ENCODE data around the gene IL1A.

The IL1A gene

GRCh38 chr2:112817082-112817689 is 32.9 kb upstream of the IL1A start:
- no peak for DNase-seq

DNA sequence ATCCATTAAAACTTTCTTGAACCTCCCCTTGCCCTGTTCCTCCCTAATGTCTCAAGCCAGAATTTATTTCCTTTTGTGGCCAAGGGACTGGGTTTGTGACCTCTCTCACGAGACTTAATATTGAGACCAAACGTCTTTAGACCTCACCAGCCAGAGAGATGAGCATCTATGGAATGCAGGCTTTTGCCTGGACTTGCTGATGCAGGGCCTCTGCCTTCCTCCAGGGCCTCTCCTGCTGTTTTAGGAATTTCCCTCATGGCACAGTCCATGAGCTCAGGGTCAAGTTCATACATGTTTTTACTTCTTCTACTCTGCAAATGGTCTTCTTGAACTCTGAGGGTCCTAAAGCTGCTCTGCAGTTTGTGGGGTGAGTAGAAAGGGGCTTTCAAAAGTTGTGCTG is 30.0 kb upstream of the IL1A start:
- DNase-seq, result no peak

GRCh38 chr2:112813280-112813966 is 29.1 kb upstream of the IL1A start:
- DNase-seq, result no peak

- no peak for DNase-seq
These were observed 28.3 kb upstream of the IL1A start for GRCh38 chr2:112812318-112813267.

DNA sequence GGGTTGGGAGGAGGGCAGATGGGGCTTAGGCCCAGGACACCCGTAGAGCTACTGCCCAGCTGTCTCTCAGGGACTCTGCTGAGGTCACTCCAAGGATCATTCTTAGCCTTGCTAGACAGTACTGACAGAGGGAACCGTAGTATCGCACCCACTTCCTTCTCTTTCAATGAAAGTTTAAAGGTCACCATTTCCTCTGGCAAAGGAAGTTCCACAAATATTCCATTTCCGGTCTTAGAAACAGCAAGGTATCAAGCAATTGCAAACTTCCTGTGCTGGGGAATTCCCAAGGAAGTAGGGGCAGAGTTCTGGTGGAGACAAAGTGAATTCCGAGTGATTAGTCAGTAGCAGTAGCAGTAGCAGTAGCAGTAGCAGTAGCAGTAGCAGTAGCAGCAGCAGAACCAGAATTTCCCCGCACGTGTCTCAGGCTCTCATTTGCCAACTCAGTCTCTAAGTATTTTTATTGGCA is 27.6 kb upstream of the IL1A start:
- no peak for DNase-seq

DNA sequence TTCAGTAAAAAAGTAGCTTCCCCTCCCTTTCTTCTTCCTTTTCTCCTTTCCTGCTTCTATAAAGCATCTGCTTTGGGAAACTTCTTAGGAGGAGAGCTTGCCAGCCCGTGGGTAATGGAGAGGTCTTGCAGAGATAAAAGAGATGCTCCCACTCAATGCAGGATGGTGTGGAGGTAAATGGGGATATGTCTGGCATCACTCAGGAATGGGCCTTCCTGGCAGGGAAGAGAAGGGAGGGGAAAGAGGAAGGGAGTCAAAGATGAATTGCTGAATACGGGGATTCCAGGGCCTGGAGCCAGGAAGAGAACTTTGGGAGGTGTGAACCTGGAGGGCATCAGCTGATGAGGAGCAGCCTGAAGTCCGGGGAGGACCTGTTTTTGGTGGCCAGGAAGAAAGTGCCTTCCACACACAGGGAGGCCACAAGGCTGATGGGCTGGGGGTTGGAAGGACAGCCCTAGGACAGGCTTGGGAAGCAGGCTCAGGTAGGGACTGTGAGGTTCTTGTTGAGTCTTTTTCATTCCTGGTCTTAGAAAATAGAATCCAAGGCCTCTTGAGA is 27.1 kb upstream of the IL1A start:
- DNase-seq, result no peak

DNA sequence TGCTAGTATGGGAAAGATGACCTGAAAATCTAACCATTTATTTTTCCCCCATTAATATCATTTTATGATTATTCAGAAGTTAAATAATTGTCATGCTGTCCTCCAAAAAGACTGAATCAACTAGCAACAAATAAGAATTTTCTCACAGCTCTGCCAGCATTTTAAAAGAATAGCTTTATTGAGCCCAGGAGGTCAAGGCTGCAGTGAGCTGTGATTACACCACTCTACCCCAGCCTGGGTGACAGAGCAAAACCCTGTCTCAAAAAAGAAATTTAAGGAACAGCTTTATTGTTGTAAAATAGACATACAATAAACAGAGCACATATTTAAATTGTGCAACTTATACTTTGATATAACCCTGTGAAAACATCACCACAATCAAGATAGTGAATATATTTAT is 24.8 kb upstream of the IL1A start:
- no peak for DNase-seq

GRCh38 chr2:112807233-112807807 is 23.0 kb upstream of the IL1A start:
- DNase-seq, result no peak

- no peak for DNase-seq
These were observed 21.2 kb upstream of the IL1A start for GRCh38 chr2:112805542-112805941.

DNA sequence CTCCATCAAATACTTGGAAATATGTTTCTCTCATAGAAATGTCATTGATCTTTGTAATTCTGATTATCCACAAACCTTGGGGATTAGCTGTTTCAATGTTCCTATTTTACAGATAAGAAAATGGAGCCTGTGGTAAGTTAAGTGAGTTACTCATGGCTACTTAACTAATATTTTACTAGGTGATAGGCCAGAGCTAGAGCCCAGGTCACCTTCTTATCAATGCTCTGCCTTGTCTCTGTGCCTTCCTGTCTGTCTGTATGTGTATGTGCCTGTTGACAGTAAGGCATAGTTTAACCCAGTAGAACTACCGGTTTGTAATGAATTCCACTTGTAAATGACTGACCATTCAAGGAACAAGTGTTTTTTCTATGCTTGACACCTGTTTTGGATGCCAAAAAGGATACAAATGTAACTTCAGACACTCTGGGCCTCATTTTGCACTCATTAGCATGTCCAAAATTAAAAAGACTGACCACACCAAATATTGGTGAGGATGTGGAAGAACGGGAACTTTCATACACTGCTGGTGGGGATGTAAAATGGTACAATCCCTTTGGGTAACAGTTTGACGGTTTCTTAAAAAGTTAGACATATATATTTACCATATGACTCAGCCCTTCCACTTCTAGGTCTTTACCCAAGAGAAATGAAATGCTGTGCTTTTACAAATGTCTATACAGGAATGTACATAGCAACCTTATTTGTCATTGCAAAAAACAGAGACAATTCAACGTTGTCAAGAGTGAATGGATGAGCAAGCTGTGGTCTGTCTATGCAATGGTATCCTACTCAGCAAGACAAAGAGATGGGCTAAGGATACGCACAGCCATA is 19.6 kb upstream of the IL1A start:
- no peak for DNase-seq

GRCh38 chr2:112800881-112801583 is 16.7 kb upstream of the IL1A start:
- DNase-seq, result no peak

- DNase-seq, result no peak
These were observed 15.0 kb upstream of the IL1A start for GRCh38 chr2:112798979-112799975.

DNA sequence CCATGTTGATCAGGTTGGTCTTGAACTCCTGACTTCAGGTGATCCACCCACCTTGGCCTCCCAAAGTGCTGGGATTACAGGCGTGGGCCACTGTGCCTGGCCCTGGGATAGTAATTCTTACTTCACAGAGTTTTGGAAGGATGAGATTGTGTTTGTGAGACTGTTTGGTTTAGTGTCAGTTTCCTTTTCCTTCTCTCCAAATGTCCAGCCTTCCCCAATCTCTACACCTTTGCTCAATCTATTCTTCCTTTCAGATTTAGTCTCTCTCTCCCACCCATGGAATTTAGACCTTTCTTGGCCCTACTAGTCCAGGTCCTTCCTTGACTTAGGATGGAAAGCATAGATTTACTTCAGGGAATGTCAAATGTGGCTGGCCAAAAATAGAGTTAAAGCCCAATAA is 12.2 kb upstream of the IL1A start:
- no peak for DNase-seq

GRCh38 chr2:112795774-112796173 is 11.5 kb upstream of the IL1A start:
- DNase-seq, result no peak

GRCh38 chr2:112794841-112795240 is 10.5 kb upstream of the IL1A start:
- DNase-seq, result no peak

DNA sequence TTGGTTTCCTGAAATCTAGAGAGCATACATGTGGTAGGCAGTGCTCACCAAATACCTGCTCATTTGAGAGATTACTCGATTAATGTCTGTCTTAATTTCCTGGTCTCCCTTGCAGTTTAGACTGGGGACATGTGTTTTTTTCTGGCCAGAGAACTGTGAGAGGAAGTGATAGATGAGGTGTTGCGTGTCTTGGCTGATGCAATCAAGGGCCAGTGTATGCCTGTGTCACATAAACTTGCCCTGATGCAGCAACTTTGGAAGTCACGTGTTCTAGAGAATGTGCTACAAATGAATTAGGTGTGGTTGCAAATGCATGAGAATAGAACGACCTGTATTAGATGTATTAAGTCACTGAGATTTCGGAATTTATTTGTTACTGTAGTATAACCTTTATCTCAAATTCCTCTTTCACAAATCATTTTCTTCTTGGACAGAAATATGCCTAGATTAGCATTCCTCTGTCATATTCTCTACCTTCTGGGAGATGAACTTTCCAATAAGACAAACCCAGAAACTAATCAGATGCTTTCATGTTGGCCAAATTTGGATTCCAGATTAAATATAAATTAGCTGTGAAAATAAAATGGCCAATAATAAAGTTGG is 9.9 kb upstream of the IL1A start:
- DNase-seq, result no peak

DNA sequence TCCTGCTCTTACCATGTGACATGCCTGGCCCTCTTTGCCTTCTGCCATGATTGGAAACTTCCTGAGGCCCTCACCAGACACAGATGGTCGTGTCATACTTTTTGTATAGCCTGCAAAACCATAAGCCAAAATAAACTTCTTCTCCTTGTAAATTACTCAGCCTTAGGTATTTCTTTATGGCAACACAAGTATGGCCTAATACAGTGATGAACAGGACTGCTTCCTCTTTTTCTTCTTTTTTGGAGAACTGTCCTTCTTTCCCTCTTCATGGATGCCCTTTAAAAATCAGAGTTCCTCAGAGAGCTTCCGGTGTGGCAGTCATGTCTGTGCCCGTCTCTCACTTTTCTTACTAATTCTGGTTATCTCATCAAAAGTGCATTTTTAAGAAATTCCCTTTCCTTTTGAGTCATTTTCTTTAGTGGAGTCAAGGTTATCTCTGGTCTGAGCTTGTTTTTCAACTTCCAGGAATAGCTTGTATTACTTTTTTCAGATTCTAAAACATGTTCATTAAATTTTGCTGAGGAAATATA is 9.2 kb upstream of the IL1A start:
- DNase-seq, result no peak

DNA sequence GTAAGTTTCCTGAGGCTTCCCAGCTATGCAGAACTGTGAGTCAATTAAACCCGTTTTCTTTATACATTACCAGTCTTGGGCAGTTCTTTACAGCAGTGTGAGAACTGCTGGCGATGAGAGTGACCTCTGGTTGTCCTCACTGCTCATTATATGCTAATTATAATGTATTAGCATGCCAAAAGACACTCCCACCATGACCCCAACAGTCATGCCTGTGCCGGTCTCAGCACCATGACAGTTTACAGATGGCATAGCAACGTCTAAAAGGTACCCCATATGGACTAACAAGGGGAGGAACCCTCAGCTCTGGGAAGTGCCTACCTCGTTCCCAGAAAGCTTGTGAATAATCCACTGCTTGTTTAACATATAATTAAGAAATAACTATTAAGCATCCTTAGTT is 8.1 kb upstream of the IL1A start:
- no peak for DNase-seq

DNA sequence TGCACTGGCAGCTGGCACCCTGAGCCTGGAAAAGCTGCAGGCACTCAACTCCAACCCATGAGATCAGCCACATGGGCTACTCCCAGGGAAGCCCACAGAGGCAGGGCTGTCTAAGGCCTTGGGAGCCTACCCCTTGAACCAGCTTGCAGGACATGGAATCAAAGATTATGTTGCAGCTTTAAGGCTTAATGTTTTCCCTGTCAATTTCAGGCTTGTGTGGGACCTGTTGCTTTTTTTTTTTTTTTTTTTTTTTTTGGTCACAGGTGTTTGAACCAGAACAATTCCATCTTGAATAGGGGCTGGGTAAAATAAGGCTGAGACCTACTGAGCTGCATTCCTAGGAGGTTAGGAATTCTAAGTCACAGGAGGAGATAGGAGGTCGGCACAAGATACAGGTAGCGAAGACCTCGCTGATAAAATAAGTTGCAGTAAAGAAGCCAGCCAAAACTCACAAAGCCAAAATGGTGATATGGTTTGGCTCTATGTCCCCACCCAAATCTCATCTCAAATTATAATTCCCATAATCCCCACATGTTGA is 7.5 kb upstream of the IL1A start:
- no peak for DNase-seq
